Stimulated activated CD8-positive, alpha-beta memory T cell treated with anti-CD3 and anti-CD28 coated beads, Interleukin-4, amount 100 ng/mL, for 48 hours (primary cell): ENCODE results near the gene USP21.

Source experiments
- DNase-seq: peaks from one replicate; pipeline ENCODE4 v3.0.0-alpha.2; 2020

USP21 gene

GRCh38 chr1:161171696-161172095 lies 12.4 kb downstream of the USP21 start:
- no peak for DNase-seq

- DNase-seq, result no peak
Measured at GRCh38 chr1:161172349-161172748, 13.0 kb downstream of the USP21 start.

- no peak for DNase-seq
Measured at GRCh38 chr1:161172776-161173376, 13.6 kb downstream of the USP21 start.

GRCh38 chr1:161173711-161174110 lies 14.4 kb downstream of the USP21 start:
- DNase-seq, result no peak

GRCh38 chr1:161174911-161175310 lies 15.6 kb downstream of the USP21 start:
- no peak for DNase-seq

GRCh38 chr1:161175771-161176453 lies 16.6 kb downstream of the USP21 start:
- no peak for DNase-seq

GRCh38 chr1:161176468-161177111 lies 17.3 kb downstream of the USP21 start:
- no peak for DNase-seq

GRCh38 chr1:161177112-161177935 lies 18.0 kb downstream of the USP21 start, which contains the start of gene B4GALT3:
TSS of gene B4GALT3 (minus strand) at chr1:161177507. CDS start at chr1:161176060, 1,447 bp downstream.
- peak; percentile 99 for DNase-seq

GRCh38 chr1:161177936-161178244 lies 18.6 kb downstream of the USP21 start:
- no peak for DNase-seq

- no peak for DNase-seq
Measured at GRCh38 chr1:161179698-161180097, 20.4 kb downstream of the USP21 start.

- DNase-seq, result no peak
Measured at GRCh38 chr1:161180639-161181038, 21.3 kb downstream of the USP21 start.

- DNase-seq, result peak; percentile 70
Measured at GRCh38 chr1:161182214-161182613, 22.9 kb downstream of the USP21 start.

- DNase-seq, result peak; percentile 71
Measured at GRCh38 chr1:161185282-161185682, 26.0 kb downstream of the USP21 start.

- no peak for DNase-seq
Measured at GRCh38 chr1:161185732-161186311, 26.5 kb downstream of the USP21 start.

- DNase-seq, result no peak
Measured at GRCh38 chr1:161187311-161187710, 28.0 kb downstream of the USP21 start.

GRCh38 chr1:161188381-161188780 lies 29.1 kb downstream of the USP21 start:
- no peak for DNase-seq

- no peak for DNase-seq
Measured at GRCh38 chr1:161189036-161189435, 29.7 kb downstream of the USP21 start.

- no peak for DNase-seq
Measured at GRCh38 chr1:161190962-161191521, 31.7 kb downstream of the USP21 start.

- DNase-seq, result no peak
Measured at GRCh38 chr1:161191971-161192370, 32.7 kb downstream of the USP21 start.

GRCh38 chr1:161192476-161193465 lies 33.5 kb downstream of the USP21 start:
- DNase-seq, result peak; percentile 76

- no peak for DNase-seq
Measured at GRCh38 chr1:161193561-161194235, 34.4 kb downstream of the USP21 start.
